ENCODE data around the gene COX20.

COX20 gene

DNA sequence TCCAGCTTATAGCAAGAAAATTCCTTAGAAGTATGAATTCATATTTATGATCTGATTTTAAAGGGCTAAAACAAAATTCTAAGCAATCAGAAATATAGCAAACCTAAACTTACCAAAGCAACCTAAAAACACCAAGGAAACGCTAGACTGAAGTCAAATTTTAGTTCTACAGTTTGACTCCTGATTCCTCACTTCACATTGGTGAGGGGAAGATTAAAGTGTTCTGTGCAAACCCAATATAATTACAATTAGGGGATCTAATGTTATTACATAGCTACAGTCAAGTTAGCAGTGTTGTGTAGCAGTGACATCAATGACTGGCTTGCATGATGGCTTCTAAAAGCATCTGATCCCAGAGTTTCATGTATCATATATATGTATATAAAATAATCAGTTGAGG is 17.2 kb downstream of the COX20 start:
- DNase-seq = no peak

DNA sequence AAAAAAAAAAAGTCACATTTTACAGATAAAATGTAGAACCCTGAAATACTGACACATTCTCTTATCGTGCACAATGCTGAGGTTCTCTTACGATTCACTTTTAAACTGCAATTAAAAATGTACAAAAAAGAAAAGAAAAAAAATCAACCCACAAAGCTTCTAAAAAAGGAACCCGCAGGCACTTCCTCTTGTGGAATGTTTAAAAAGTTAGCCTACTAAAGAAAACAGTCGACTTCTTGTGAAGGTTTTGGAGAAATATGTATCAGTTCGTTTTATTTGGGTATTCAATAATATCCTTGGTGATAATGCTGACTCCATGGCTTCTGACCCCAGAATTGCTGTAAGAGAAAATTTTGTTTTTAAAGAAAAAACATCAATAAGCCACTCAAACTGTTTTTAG is 18.7 kb downstream of the COX20 start:
- DNase-seq = peak in 3 of 4 experiments; percentile 34 to 61 (median 53)

DNA sequence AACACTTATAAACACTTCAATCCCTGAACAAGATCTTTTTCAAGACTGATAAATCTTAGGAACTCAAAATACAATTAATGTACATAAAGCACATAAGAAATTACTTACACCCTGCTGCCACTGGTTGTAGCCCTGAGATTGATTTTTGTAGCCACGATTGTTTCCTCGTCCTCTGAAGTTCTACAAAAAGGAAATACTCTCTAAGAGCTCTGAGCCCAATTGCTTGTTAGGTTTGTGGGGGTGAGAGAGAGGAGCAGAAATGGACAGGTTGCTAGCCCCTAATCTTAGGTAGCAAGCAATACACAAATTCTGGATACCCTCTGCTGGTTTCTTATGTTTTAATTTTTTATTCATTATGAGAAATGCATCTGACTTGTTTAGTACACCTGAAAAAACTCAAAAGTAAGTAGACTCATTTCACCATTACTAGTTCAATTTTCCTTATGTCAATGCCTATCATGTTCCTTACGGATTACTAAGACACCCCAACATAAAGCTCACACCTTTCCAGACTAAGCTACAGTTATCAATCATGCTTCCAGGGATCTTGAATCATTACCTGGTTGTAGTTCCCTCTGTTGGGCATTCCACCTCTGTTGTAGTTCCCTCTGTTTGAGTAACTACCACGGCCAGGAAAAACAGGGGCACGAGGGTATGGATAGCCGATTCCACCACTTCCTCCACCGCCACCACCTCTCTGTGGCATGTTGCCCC is 19.6 kb downstream of the COX20 start:
- no peak for DNase-seq

DNA sequence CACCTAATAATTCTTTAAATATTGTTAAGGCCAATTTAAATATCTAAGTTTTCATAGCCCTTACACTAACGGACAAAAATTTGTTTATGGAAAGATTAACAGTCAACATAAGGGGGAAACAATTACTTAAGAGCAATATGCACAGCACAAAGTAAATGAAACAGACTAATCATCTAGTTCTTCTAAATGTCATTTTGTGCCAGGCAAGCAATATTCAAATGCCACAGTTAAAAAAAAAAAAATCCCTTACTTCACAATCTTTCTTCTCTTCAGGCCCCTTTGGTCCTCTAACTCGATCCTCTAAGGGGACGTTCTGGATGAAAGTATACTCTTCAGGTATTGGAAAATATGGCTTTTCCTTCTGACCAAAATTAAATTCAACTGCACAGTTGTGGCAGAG is 22.3 kb downstream of the COX20 start:
- no peak for DNase-seq

DNA sequence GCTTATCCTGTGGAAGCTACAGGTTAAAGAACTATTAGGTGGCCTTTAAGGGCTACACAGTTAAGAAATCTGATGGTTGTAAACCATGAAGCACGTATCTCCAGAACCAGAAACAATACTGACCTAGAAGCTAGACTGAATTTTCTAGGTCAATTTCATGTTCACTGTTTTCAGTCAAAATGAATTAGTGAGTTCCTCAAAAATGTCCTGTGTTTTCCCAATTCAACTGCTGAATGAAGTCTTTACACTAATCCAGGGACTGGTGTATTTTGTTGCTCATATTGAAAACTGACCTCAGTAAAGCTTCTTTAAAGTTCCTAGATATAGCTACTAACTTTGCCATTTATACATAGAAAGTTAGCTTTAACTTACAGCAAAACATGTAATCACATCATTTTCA is 22.9 kb downstream of the COX20 start:
- DNase-seq = no peak

DNA sequence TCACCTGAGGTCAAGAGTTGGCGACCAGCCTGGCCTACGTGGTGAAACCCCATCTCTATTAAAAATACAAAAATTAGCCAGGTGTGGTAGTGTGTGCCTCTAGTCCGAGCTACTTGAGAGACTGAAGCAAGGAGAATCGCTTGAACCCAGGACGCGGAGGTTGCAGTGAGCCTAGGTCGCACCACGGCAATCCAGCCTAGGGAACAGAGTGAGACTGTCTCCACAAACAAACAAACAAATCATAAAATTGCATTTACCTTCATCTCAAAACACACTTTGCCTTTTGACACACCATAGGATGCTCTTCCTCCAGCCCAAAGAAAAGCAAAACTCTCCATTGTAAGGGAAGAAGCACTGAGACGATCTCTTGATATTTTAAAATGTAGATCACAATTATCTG is 24.6 kb downstream of the COX20 start:
- no peak for DNase-seq

DNA sequence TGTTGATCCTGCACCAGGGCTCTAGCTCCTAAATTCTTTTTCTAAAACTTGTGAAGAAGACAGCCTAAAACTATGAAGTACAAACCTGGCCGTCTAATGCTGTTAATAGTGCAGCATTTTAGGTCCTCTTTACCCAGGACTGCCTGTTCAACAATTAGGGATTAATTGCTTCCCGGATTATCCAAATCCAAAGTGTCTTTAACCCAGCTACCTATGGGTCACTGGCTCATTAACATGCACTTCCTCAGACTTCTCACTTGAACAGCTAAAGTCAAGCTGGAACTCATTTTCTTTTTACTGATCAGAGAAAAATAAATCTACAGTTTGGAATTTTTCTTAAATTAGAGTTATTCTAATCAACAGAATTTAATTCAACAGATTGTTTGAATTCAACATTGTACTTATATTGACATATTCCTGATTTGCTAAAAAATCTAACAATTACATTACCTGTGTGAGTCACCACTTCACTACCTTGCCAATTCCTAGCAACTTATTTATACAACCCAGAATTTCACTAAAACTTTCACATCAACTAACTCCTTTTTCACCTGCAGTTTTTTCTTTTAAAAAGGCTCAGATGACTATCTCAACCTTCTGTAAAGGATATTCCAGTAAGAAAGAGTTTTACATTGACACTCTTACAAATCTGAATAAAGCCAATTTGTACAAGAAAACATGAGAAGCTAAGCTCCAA is 25.6 kb downstream of the COX20 start:
- no peak for DNase-seq

DNA sequence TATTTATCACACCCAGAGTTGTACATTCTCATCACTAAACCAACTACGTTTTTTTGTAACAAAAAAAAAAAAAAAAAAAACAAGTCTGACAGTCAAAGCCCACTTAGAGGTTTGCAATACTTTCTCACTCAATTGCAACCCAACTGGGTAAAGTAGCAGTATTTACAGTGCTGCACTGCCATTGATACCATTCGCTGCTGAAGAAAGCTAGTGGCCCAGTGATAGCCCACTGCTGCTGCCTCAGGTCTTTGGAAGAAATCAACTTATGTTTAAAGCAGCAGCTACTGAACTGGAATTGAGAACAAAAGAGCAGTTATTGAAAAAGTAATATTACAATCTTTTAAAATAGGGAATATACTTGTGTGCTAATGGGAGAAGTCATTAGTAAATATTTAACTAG is 26.2 kb downstream of the COX20 start:
- peak in 1 of 4 experiments; percentile 20 for DNase-seq

DNA sequence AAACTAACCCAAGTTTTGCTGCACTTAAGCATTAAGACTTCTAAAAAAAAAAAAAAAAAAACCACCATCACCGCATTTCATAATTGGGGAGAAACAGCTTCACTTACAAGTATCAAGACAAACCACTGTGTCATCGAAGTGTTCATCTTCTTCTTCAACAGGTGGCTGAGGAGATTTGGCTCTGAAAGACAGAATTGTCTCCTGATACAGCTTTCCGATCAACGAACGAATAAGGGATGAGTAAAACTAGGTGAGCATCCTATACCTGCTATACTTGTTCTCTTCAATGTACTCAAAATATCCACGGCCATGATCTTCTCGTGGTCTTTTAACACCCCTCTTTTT is 26.9 kb downstream of the COX20 start:
- DNase-seq = peak in 3 of 4 experiments; percentile 19 to 23 (median 23)

DNA sequence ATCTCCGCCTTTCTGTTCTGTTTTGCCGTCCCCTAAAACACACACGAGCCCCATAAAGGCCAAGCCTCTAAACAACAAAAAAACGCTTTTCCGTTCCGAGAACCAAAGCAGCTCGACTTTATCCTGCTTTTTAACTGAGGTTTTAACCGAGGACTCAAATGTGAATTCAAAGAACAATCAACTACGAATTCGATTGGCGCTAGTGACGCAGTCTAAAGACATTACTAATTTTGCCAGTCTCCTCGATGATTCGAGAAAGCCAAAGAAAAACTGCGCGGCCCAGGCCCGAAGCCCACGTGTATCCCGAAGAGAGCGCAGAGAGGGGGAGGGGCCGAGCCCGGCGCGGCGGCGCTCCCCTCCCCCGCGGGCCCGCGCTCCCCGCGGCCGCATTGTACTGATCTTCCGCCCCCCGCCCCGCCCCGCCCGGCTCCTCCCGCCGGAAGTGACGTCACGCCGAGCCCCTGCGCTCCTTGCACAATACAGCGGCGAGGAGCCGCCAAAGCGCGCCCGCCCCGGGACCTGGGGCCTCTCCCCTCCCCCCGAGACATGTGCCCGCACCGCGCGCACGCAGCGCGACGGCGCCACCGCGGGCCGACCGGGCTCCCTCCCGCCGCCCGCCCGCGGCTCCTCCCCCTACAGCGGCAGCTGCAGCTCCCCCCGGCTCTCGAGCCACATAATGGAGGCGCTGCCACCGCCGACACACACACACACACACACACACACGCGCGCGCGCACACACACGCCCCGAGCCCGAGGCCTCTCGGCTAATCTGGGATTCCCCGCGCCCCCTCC is 27.4 kb downstream of the COX20 start:
- peak; percentile 96 to 99 (median 98) for DNase-seq

DNA sequence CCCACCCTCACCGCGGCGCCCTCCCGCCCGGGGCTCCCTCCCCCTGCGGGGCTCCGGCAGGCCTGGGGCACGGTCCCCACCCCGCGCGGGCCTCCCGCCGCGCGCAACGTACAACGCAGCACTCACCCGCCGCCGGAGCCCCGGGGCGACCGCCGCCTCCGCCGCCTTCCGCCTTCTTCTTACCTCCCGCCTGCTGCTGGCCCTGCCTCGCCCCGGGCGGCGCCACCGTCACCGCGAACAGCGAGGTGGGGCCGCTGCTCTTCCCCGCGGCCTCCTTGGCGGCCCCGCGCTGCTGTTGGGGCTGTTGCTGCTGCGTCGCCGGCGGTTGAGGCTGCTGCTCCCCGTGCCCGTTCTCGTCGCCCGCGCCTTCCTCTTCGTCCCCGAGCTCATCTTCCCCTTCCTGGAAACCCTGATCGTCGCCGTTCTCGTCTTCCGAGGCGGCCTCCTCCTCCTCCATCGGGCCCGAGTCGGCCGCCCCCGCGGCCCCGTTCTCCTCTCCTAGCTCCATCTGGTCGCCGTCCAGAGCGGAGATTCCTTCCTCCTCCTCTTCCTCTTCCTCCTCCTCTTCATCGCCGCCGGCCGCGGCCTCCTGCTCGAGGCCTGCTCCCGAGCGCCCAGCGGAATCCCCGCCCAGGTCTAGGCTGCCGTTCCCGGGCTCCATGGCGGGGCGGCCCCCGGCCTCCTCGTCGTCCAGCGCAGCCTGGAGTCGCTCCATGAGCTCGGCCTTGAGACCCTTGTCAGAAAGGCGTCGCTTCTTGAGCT is 28.2 kb downstream of the COX20 start:
- DNase-seq = peak; percentile 46 to 79 (median 72)

DNA sequence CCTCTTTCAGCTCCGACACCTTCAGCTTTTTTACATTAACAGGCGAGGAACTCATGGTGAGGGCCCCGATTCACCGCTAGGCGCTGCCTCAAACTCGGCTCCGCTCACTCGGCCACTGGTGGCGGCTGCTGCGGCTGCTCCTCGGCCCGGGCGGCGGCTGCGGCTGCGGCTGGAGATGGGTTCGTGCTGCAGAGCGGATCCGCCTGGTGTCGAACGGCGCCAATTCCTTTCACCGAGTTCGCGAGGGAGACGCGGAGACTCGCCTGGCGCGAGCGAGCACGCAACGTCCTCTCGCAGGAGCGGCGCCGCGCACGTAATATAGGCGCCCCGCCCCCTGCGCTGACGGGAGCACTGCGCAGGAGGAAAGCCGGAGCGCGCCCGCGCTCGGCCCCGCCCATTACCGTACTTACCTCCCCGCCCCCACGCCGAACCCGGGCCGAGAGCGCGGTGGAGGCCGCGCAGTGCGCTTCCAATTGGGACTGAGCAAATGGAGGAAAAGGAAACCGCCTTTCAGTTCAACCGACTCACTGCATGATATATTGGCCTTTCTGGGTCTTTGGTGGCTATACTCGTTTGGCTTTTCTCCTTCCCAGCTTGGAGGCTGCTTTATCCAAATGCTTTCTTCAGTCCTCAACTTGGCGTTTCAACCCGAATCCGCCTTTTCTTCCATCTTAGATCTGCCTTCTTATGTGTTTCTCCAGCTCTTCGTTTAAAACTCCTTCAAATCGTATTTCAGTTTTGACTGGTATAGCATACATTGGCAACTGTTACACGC is 29.0 kb downstream of the COX20 start, which contains the start of gene HNRNPU:
Gene HNRNPU, minus strand, starts transcription at position 291 of the 775 bp plus-strand sequence. Its CDS starts 236 bp downstream, at position 55.
- DNase-seq = peak; percentile 99 to 100 (median 100)

DNA sequence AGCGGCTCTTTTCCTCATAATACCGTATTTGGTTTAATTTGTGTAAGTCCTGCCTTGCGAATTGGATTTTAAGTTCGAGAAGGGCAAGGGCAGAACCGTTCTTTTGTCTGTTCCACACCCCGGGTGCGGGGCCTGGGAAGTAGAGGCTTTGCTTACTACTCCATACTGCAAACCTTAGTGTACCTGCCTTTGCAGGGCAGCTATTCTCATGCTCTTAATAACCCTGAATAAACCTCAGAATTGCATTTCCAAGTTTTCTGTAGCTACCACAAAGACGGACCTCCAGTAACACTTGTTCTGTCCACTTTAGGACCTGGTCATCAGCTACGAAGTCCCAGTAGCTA is 29.5 kb downstream of the COX20 start:
- peak in 2 of 4 experiments; percentile 57 to 60 for DNase-seq

DNA sequence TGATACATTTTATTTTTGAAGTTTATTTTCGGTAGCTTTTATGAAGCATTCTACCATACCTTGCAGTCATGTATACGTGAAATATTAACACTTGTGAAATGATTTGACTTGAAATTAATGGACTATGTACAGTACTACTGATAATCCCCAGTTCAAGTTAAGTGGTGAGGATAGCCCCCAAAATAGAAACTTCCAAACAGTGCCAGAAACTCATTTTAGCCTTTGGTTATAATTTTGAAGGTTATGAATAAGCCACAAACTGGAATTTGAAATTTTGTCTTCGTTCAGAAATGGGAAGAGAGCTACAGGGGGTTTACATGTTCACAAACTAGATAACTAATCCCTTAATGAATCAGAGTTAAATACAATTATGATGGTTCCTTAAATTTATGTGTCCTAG is 30.4 kb downstream of the COX20 start:
- DNase-seq = no peak

DNA sequence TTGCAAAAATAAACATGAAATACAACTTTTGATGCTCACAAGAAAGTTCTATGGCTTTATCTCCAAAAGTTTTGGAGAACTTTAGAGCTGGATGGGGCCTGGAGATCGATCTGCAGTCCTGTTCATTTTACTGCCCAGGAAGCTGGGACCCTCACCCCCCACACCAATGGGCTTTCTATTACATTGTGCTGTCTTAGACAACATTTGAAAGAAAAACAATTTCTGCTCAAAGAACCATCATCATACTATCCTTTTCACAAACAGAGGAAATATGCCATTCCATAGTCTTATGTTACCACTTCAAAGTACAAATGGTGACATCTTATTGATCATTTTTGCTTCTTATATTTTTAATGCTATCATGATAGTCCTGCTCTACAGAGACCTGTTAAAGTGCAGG is 30.9 kb downstream of the COX20 start:
- no peak for DNase-seq

DNA sequence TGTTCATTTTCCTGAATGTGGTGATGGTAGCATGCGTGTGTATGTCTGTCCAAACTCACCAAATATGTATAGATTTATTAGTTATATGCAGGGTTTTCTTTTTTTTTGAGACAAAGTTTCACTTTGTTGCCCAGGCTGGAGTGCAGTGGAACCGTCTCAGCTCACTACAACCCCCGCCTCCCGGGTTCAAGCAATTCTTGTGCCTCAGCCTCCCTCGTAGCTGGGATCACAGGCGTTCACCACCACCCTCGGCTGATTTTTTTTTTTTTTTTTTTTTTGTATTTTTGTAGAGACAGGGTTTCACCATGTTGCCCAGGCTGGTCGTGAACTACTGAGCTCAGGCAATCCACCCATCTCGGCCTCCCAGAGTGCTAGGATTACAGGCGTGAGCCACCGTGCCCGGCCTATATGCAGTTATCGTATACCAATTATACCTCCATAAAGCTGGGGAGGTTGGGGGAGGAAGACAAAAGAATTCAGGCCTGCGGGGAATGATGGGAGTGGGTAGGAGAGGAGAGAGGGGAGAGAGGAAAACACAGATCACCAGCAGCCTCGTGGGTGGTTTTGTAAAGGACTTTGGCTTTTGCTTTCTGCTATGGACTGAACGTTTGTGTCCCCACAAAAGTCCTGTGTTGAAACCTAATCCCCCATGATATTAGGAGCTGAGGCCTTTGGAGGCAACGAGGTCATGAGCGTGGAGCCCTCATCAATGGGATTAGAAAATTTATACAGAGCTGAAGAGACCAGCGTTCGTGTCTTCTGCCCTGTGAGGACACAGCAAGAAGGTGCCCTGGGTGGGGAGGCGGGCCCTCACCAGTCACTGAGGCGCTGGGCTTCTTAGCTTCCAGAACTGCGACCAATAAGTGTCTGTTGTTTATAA is 33.3 kb downstream of the COX20 start:
- DNase-seq = no peak

DNA sequence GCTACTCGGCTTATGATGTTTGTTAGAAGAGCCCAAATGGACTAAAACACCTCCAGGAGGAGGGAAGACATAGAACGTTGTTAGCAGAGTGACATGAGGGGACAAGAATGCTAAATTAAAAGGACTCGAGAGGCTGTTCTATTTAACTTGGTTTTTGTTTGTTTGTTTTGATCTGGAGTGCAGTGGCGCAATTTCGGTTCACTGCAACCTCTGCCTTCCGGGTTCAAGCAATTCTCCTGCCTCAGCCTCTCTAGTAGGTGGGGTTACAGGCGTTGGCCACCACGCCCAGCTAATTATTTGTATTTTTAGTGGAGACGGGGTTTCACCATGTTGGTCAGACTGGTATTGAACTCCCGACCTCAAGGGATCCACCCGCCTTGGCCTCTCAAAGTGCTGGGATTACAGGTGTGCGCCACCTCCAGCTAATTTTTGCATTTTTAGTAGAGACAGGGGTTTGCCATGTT is 33.9 kb downstream of the COX20 start:
- DNase-seq = no peak

DNA sequence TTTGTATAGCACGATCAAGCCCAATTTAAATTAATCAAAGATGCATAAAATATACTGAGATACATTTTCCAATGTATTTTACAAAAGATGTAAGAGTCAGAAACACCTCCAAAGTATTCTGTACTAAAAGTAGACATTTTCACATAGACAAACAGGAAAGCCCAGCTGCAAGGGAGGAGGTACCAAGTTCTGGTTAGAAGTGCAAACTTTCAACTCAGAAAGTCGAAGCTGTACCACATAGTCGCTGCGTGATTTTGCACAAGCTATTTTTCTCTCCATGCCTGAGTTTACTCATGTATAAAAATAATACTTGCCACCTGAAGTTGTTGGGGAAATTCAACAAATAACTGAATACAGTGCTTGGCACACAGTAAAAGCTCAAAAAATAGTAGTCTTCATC is 34.5 kb downstream of the COX20 start:
- no peak for DNase-seq

DNA sequence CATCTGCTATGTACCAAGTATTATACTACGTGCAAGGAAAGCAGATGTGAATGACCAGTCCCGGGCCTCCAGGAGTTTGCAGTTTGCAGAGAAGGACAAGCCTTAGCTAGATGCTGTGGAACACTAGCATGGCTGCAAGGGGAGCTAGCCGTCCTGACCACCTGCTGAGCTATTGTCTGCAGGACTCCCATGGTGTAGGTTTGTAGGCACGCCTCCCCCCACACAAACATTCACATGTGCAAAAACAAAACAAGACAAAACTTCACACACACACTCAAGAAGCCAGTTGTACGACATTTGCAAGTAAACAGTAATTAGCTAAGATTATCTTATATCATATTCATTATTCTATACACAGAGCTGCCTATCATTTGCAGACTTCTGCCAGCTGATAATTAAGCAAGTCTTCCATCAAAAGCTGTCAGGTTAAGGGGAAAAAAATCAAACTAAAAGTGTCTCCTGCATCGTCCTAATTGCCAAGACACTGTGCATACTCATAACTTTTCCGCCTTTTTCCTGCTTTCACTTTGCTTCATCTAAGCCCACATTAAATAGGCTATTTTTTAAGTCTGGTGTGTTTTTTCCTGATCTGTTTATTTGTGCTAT is 39.6 kb downstream of the COX20 start:
- no peak for DNase-seq

DNA sequence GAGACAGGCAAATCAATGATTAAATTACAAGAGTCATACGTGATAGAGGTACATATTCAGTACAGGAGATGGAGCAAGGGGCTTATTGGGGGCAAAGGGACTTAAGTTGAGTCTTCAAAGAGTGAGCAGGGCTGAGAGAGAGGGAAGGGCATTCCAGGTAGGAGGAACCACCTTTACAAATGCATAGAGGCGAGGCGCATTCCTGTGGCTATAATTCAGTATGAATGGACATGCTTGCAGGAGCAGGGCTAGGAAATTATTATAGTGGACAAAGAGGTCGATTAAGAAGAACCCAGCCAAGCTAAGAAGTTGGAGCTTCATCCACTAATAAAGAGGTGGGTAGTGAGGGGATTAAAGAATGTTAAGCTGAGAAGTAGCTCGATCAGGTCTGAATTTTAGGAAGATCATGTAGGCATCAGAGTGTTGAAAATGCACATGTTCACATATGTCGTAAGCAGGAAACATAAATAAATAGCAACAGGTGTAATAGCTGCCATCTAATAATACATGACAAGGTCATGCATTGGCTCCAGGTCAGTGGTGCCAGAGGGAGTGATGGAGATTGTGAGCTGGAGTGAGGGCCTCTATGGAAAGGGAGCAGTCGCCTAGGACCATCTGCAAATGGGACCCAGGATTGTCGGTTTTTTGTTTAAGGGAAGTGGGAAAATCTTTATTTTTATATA is 40.9 kb downstream of the COX20 start:
- DNase-seq = no peak
